Measurements from ENCODE around the gene TPO.
"Not testable (repeated sequence)": the region's sequence is repeated elsewhere in the genome, so short reads cannot be mapped to it uniquely, and the experiment has no call there.

Gene TPO

DNA sequence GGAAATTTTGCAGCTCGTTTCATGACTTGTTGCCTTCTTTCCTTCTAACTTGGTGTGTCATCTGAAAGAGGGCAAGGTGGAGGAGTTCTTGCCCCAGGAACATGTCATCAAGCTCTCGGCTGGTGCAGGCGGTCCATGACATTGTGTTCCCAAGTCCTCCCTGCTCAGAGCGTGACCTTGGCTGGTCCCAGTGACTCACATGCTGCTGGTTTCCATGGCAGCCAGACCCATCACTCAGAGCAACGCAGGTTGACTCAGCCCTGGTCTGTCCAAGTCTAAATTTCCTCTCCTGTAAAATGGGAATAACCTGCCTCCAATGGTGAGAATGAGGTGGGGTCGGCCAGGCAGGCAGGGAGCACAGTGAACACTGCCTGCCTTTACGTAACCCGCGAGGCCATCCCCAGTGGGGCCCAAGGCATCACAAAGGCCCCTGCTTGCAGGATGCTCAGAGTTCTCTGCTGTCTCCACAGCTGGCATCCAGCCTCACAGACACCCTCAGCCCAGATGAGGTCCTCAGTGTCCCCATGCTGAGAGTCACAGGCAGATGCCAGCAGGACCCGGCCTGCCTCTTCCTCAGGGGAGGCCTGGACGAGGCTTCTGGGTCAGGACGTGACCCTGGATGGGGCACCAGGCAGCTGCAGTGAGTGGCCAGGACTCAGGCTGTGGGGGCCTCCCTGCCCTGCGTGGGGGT, 143.7 kb downstream of the TPO start:
- DNase-seq (no peak), ATAC-seq (no peak)

- ATAC-seq (no peak), DNase-seq (no peak)
Measured at GRCh38 chr2:1557467-1557820, 144.2 kb downstream of the TPO start.

DNA sequence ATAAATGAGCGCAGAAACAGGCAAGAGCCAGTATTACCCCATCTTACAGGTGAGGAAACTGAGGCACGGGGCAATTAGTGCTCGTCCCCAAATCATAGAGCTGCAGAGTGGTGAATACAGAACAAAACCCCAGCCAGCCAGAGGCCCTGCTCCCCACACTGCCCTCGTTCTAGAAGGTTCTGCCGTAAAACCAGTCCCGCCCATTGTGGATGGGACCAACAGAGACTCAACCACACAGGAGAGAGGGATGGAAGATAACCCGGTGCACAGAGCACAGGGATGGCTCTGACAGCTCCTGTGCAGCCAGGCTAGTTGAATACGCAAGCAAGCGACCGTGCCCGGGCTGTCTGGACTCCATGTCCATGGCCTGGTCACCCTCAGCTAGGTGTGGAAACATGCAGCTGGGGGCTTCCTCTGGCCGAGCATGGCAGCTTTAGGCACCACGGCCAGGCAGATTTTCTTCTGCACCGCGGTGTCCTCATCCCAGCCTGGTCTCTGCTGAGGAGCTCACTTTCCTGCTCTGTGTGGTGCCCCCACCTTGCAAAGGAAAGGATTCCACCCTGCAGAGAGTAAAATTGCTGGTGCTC, 146.4 kb downstream of the TPO start:
- ATAC-seq = no peak
- DNase-seq = no peak

- no peak for ATAC-seq
- no peak for DNase-seq
Measured at GRCh38 chr2:1561259-1561658, 148.0 kb downstream of the TPO start.

DNA sequence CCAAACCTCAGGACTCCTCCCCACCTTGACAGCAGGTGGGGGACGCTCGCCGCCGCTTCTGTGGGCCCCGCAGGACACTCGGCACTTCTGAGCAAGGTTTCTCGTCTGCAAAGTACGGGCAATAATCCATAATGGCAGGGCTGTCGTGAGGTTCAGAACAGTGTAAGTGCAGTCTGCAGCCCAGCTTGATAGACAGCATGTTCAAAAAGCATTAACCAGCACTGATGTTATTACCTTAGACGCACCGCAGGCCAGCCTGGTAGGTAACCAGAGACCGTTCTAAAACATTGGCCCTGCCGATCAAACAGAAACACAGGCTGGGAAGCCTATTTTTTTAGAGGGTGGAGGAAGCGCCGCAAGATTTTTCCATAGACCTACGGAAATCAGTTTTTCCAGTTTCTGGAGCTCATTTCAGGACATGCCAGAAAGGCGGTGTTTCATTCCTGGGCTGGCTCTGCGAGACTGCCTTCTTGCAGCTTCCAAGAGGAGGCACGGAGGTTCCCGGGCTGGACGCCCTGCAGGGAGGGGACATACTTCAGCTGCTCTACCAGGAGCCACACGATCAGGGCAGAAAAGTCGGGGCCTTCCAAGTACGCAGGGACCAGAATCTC, 148.7 kb downstream of the TPO start:
- ATAC-seq = no peak
- DNase-seq = no peak

DNA sequence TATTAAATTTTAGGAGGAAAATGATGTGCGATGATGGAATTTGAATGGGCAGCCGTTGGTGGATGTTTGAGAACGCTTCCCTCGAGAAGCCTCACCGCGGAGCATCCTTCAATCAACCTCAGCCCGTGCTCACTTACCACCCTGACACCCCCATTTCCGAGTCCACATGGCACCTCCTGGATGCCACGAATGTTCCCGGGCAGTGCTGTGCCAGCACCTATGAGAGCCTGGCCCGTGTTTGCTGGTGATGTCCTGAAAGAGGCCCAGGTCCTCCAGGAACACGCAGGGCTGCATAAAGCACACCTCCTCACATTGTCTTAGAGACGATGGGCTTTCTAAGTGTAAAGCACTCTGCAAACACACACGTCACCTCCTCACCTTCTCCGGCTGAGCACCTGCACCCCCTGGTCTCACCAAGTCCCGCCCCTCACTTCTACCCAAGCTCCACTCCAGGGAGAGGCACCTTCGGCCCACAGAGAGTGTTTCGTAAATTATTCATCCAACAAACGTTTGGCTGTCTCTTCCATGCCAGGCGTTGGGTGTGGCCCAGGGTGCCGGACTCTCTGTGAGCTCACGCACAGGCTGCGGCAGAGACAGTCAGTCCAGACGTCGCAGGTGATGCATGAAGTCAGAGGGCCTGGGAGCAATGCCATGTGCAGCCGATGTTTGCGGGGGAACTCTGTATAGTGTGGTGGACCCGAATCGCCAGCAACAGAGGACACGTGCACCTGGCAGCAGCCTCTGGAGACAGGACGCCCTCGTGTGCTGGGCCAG, 150.0 kb downstream of the TPO start:
- DNase-seq = no peak
- no peak for ATAC-seq

DNA sequence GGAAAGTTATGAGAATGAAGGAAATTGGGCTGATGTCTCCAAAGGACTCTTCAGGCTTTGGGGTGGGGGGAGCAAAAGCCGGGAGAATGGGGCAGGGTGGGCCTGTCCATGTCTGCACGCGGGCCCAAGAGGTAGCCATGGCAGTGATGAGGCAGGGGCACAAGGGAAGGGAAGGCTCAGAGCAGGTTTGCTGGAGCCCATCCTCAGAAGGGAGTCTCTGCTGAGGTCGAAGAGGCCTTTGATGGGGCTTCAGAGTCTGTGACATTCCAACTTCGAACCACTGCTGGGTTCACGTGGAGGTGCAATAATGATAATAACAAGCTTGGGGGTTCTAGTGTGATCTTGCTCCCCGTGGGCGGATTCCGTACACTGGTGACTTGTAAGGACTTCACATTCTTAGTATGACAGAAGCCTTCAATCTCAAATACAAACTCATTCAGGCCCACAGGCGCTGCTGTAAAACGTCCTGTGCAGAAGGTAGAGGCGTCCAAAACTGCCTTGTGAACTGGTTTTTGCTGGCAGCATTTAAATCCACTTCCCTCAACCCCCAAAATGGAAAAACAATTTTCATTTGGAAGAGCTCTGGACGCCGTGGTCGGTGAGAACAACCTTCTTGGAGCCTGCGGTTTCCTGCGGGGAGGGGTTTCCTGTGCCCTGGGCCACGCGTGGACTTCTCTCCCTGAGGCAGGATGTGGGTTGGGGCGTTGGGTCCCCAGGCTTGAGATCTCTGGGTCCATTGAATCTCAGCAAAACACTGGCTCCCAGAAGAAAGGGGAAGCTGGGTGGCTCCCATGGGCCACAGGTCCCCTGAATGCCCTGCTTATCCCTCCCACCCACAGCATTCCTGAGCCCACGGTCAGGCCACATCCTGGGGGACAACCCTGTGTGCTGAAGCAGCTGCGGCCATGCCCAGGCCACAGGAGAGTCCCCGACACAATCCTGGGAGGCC, 151.0 kb downstream of the TPO start:
- DNase-seq (no peak), ATAC-seq (no peak)

DNA sequence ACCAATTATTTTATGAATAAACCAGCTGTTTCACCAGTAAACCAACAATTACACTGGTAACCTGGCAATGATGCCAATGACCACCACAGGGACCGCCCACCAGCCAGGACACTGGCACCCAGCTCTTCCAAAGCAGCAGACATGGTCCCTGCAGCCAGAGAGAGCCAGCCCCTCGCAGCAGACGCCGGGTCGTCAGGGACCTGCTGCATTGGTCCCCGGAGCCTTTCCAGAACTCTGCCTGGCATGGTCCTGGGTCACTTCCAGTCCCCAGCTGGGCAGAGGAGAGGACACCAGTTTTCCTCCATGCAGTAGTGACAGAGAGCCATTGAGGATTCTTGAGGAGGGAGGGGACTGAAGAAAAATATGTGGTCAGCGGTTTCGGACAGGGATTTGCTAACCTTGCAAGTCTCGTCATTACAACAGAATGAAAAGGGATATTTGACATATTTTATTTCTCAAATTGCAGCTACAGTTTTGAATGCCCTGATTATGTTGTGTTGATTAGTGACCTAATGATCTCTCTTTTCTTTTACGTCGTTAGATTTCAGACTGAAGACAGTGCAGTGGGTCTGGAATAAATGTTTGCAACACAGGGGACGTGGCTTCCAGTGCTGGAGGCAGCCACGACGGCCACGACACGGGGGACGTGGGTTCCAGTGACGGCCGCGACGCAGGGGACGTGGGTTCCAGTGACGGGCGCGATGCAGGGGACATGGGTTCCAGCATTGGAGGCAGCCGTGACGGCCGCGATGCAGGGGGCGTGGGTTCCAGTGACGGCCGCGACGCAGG, 154.5 kb downstream of the TPO start:
- ATAC-seq (no peak), DNase-seq (no peak)

- not testable (repeated sequence) for ATAC-seq, DNase-seq
Measured at GRCh38 chr2:1568345-1568668, 155.0 kb downstream of the TPO start.

GRCh38 chr2:1569879-1570450, 156.7 kb downstream of the TPO start:
- ATAC-seq (no peak), DNase-seq (no peak)

DNA sequence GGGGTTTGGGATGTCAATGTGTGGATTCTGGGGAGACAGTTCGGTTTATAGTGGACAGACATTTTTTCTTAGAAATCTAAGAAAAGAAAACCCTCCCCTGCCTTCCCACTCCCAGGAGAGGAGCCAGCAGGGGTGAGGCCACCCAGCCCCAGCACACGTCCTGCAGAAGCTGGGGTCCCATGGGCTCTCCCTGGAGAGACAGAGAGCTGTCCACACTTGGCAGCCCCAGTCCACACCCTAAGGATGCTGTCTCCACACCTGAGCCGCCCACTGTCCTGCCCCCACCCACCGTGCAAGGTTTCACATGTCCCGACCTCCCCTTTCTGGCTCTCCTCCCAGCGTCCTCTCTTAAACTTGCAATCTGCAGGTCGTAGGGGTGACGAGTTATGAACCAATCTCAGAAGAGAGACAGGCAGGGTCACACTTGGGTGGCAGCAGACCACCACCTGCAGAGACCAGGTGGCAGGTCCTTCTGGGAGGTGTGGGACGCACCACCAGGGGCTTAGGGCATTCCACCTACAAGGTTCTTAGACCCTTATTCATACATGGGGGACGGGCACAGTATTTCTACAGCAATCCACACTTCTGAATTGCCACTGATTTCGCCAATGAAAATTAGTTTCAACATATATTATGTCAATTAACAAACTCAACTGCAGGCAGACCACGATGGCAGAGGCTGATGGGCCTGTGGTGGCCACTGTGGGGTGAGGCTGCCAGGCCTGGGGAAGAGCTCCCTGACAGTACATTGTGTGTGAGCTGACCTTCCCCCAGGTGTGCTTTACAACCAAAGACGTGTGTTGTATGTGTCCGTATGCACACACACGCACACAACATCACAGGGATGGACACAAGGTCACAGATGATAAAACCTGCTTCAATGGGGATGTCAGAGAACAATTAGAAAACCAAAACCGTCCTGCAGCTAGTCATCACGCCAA, 158.5 kb downstream of the TPO start:
- ATAC-seq = no peak
- no peak for DNase-seq

DNA sequence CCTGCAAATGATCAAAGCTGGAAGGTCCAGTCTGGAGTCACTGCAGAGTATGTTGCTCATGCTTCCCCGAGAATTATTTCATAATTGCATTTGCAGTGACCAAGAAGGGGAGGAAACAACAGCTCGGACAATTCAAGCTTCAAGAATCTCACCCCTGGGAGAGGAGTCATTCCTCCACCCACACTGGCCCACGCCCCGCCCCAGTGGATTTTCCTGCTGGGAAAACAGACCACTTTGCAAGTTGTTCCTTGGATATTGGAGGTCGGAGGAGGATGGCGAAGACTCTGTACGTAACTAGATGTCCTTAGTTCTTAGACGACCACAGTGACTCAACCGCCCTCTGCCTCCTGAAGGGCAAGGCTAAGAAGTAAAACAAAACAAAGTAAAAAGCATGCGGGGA, 159.4 kb downstream of the TPO start:
- no peak for ATAC-seq
- DNase-seq = no peak

DNA sequence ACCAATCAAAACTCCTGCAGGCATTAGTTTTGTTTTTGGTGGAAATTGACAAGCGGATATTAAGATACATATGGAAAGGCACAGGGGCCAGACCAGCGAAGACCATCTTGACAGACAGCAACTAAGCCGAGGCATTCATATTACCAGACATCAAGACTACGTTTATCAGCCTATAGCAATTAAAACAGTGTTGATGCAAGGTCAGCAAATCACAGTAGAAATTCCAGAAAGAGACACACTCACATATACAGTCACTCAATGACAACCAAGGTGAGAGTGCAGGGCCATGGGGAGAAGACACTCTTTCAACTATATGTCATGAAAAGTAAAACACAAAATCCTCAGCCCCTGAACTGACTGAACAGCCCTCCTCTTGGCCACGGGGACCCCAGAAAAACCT, 164.6 kb downstream of the TPO start:
- DNase-seq = no peak
- ATAC-seq = no peak

- DNase-seq, ATAC-seq: not testable (repeated sequence)
Measured at GRCh38 chr2:1581257-1581964, 168.1 kb downstream of the TPO start.

DNA sequence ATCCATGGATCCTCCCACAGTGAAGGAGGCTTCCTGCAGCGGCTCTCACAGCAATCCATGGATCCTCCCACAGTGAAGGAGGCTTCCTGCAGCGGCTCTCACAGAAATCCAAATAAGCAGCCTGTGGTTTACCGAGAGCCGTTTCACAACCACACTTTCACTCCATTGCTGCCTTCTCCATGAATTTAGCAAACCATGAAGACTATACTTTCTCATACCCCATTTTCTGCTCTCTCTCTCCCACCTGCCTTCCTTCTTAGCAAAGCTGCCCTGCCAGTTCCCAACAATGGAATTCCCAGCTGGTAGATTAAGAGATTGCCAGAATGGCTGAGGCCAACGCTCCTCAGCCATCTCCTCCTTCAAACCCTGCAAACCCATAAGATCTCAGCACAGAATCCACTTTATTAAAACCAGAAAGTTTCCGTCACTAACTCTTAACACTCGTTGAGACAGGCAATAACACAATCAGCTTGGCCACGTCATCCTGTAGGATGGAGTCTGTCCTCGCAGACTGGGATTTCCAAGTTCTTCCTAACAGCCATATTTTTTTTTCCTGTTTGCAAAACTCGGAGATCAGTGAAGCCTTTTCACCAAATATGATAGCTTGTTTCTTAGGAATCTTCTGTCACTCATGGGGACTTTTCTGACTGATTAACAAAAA, 168.8 kb downstream of the TPO start:
- ATAC-seq (no peak), DNase-seq (no peak)

DNA sequence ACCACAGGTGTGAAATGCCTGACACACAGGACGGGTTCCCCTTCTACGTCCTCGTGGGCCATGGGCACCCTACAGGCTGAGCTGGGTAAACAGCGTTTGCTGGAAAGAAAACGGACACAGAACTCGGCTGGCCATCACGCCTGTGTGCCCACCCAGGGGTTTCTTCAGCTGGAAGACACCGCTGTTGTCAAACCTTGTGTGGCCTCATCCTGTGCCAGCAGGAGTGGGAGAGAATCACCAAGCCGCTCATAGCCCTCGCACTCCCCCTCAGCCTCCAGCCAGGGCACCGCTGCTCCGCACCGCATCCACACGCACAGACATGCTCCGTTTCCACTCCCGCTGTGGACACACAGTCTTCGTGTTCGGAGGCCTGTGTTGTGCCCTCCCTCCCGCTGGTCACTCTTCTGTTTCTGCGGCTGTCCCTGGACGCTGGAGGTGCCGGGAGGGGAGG, 169.7 kb downstream of the TPO start:
- no peak for ATAC-seq

DNA sequence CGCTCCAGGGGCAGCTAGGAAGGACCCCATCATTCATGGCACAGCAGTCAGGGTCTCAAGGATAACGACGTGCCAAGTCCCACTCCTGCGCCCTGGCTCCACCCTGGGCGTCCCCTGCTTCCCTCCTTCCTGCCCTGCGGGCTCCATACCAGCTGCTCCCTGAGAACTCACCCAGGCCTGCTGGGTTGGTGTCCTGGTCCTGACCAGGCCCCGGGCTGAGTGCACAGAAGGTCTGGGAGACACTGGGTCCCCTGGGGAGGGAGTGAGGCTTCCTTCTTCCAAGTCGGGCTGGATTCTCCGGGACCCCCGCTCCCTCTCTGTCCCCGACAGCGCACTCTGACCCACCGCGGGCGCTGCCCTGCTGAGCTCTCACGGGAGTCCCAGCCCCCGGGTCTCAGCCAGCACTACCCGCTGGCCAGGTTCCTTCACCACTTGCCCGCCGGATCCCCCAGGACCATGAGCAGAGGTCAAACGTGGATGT, 170.8 kb downstream of the TPO start:
- no peak for DNase-seq
- ATAC-seq = no peak

More for the DNA sequence above, 169.7 kb downstream of the TPO start:
- no peak for DNase-seq
